HL-60 (cell line): Measurements from ENCODE around the gene BPIFA3.

Experiments
- POLR2AphosphoS5 ChIP-seq: IDR thresholded peaks from 2 replicates; pipeline ENCODE4 v1.6.1; 2012; ENCODE audit warnings: low read depth
- TF ChIP-seq, protein P1 (sequence below): IDR thresholded peaks from one replicate; pipeline ENCODE4 v1.5.1; 2011; ENCODE audit warnings: low read length, control low read depth, inconsistent platforms; ENCODE audit not compliant: insufficient read depth

DNA sequence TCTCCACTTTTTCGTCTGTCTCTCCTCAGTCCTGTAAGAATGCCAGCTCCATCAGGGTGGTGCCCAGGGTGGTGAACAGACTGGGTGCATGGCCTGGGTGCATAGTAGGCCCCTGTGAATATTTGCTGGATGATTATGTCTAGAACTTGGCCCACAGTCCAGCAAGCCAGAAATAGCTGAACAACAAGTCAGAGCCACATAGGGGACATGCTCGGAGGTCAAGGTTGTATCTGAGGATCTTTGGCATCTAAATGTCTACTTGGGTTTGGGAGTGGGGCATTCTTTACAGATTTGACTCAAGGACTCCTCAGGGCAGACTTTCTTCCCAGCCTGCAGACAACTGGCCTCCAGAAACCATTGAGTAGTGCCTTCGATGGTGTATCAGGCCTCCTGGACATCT is 18.1 kb upstream of the BPIFA3 start:
- TF ChIP-seq, protein P1, sequence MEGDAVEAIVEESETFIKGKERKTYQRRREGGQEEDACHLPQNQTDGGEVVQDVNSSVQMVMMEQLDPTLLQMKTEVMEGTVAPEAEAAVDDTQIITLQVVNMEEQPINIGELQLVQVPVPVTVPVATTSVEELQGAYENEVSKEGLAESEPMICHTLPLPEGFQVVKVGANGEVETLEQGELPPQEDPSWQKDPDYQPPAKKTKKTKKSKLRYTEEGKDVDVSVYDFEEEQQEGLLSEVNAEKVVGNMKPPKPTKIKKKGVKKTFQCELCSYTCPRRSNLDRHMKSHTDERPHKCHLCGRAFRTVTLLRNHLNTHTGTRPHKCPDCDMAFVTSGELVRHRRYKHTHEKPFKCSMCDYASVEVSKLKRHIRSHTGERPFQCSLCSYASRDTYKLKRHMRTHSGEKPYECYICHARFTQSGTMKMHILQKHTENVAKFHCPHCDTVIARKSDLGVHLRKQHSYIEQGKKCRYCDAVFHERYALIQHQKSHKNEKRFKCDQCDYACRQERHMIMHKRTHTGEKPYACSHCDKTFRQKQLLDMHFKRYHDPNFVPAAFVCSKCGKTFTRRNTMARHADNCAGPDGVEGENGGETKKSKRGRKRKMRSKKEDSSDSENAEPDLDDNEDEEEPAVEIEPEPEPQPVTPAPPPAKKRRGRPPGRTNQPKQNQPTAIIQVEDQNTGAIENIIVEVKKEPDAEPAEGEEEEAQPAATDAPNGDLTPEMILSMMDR, result no peak
- TF ChIP-seq POLR2AphosphoS5, result no peak
